HepG2 (cell line): ENCODE results near the gene CALD1. TPM values are rescaled to one million over a fixed set of nuclear protein-coding genes. Genes with fewer than 3 reads are reported as not detected.

Source experiments
- AGO2 ChIP-seq: fragments of 200-400 bp; formaldehyde crosslinking; optimal IDR thresholded peaks from 2 replicates; pipeline ENCODE3; 2017; ENCODE audit warnings: mild to moderate bottlenecking, low read depth, low read length, moderate library complexity
- CEBPZ ChIP-seq: IDR thresholded peaks from 2 replicates; pipeline ENCODE4 v1.6.1; 2012; ENCODE audit warnings: low read length, improper control_type of control experiment
- EEA1 ChIP-seq: sonication (generic); formaldehyde crosslinking; IDR thresholded peaks from 2 replicates; pipeline ENCODE4 v1.5.1; 2020; ENCODE audit warnings: mild to moderate bottlenecking, missing genetic modification reagents, borderline replicate concordance
- KAT2B ChIP-seq: fragments of 150-350 bp; IDR thresholded peaks from 2 replicates; pipeline ENCODE4 v1.6.1; 2014; ENCODE audit warnings: low read depth, low read length, borderline replicate concordance
- MTERF4 ChIP-seq: sonication (generic); formaldehyde crosslinking; IDR thresholded peaks from 2 replicates; pipeline ENCODE4 v1.8.0; 2023; ENCODE audit warnings: mild to moderate bottlenecking, missing genetic modification reagents
- REL ChIP-seq: sonication (generic); formaldehyde crosslinking; conservative IDR thresholded peaks from 2 replicates; pipeline ENCODE4 v1.8.0; 2022; ENCODE audit warnings: mild to moderate bottlenecking, missing genetic modification reagents, moderate library complexity
- SATB2 ChIP-seq: sonication (generic); formaldehyde crosslinking; IDR thresholded peaks from 2 replicates; pipeline ENCODE4 v1.5.0; 2020; ENCODE audit warnings: missing genetic modification reagents
- SIX1 ChIP-seq: sonication (generic); formaldehyde crosslinking; IDR thresholded peaks from 2 replicates; pipeline ENCODE4 v1.4.0; 2020; ENCODE audit warnings: missing genetic modification reagents, borderline replicate concordance
- ZBTB21 ChIP-seq: sonication (generic); formaldehyde crosslinking; IDR thresholded peaks from 2 replicates; pipeline ENCODE4 v1.4.0; 2020; ENCODE audit warnings: missing genetic modification reagents
- ZBTB8A ChIP-seq: sonication (generic); formaldehyde crosslinking; IDR thresholded peaks from 2 replicates; pipeline ENCODE4 v1.4.0; 2020; ENCODE audit warnings: mild to moderate bottlenecking, low read depth, missing genetic modification reagents, borderline replicate concordance
- ZNF598 ChIP-seq: sonication (generic); formaldehyde crosslinking; IDR thresholded peaks from 2 replicates; pipeline ENCODE4 v1.5.1; 2020; ENCODE audit warnings: mild to moderate bottlenecking, missing genetic modification reagents, borderline replicate concordance
- ZNF646 ChIP-seq: sonication (generic); formaldehyde crosslinking; IDR thresholded peaks from 2 replicates; pipeline ENCODE4 v1.9.0; 2021; ENCODE audit warnings: mild to moderate bottlenecking, missing genetic modification reagents
- ZNF674 ChIP-seq: sonication (generic); formaldehyde crosslinking; IDR thresholded peaks from 2 replicates; pipeline ENCODE4 v1.5.0; 2020; ENCODE audit warnings: low read depth, mild to moderate bottlenecking, missing genetic modification reagents
- polyA plus RNA-seq, 8 experiments: library from polyadenylated mRNA; depleted of rRNA in 3 of 8; stranded (reverse) in 7 of 8; unstranded in 1 of 8; fragments of >200 nt; fragmentation: Illumina TruSeq in 4 of 8; extraction: Trizol in 4 of 8; gene quantifications; 2 replicates each; pipeline versions ENCODE4 v1.2.1 to v1.2.3, GENCODE V29; 2011 to 2016; ENCODE audit warnings: low read depth in 4 of 8, missing spikeins in 1 of 8, mixed read lengths in 1 of 8; ENCODE audit not compliant: insufficient read depth in 1 of 8
- total RNA-seq, 5 experiments: library from RNA; depleted of rRNA; stranded (reverse); fragments of >200 nt; fragmentation: Illumina TruSeq; extraction: Trizol; gene quantifications; 2 replicates each; pipeline ENCODE4 v1.2.3, GENCODE V29; 2016; ENCODE audit warnings: low read depth in 1 of 5

CALD1 gene
- total and polyA plus RNA-seq, 2 of the 13 experiments (the other 11 are each of a cell fraction or from before 2014, with no cell fraction given): 53.0 to 112 TPM

GRCh38 chr7:134836447-134836846 lies 57.0 kb downstream of the CALD1 start (continued):
- TF ChIP-seq CEBPZ (no peak), MTERF4 (CRISPR knock-in tag) (no peak), ZNF674 (CRISPR knock-in tag) (no peak), ZNF646 (CRISPR knock-in tag) (no peak), KAT2B (no peak), EEA1 (CRISPR knock-in tag) (no peak), ZBTB8A (no peak), AGO2 (no peak), SATB2 (CRISPR knock-in tag) (no peak), ZBTB21 (CRISPR knock-in tag) (no peak), ZNF598 (CRISPR knock-in tag) (no peak), SIX1 (CRISPR knock-in tag) (no peak), REL (CRISPR knock-in tag) (no peak)
- TF ChIP-seq, all 625 proteins: peak for 0
